ENCODE data around the gene ARHGEF16.
A peak's percentile ranks its signal among the peaks of the same experiment; 100 is the strongest.

Gene ARHGEF16

DNA sequence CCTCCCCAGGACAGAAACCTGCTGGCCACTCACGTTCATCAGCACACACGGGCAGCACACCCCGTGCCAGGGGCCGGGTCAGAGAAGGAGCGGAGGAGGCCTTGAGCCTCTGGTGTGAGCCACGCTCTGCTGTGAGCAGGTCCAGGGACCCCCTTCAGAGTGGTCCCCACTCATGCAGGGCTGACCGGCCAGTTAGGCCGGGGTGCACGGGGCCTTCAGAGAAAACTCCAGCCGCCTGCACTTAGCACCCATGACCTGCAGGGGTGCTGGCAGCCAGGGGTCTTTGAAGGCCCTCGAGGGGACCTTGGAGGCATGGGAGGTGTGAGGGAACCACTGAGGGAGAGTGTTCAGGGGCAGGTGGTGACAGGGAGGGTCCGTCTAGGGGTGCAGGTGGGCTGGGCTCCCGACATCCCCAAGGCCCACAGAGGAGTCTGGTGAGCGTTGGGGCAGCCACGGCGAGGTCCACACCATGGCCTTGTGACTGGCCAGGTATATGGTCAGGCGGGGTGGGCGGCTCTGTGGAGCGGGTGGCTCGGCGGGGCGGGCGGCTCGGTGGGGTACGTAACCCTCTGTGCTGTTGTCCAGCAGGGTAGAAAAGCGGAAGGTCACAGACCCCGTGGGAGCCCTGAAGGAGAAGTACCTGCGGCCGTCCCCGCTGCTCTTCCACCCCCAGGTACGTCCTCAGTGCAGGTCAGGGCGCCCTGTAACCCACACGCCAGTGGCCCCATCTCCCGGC, 40.3 kb upstream of the ARHGEF16 start:
- DNase-seq = no peak
- Mint-ChIP-seq H3K4me3 (no peak overlapping the region), H3K27ac (no peak overlapping the region), H3K9me3 (peaks cover 6% of the 10 kb centered on the region), H3K27me3 (ENCODE audit: low read depth, poor library complexity) (peaks cover 14% of the 10 kb centered on the region), H3K4me1 (peaks cover 14% of the 10 kb centered on the region), H3K36me3 (ENCODE audit: low read depth) (no peaks in the 10 kb centered on the region)
- TF ChIP-seq CTCF (IDR thresholded peaks at IDR 0.05) = peak; percentile 16

DNA sequence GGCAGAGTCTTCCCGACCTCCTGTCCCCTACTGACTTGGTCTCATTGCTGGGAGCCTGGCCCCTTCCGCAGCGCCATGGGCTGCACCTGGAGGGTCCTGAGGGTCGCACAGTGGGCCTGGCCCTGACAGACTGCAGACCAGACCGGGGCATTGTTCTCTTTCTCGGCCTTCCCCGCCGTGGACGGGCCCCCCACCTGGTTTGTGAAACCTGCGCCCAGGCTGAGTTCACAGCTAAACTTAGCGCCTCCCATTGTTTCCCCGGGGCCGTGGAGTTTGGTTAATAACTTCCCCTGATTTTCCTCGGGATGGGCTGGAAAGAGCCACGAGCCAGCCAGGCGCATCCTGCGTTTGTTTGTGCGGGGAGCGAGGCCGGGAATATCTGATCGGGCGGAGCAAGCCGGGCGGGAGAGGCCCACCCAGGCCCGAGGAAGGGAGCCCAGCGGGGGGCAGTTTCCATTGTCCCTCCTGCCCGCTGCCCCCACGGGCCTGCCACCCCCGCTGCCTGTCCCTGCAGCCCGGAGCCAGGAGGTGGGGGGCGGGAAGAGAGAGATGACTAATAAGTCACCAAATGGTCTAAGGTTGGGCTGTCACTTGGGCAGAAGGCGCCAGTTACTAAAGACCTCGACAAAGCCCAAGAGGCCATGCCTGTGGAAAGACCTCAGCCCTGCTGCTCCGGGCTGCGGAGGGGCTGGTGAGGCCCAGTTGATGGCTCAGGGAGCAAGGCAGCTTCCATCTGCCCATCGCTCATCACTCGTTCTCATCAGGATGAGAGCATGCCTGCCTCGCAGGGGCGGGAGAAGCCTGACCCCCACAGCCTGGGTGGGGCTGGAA, 39.0 kb upstream of the ARHGEF16 start:
- Mint-ChIP-seq H3K27ac (no peak overlapping the region), H3K4me3 (no peak overlapping the region), H3K27me3 (ENCODE audit: low read depth, poor library complexity) (peaks cover 19% of the 10 kb centered on the region), H3K36me3 (ENCODE audit: low read depth) (no peaks in the 10 kb centered on the region), H3K4me1 (peaks cover 25% of the 10 kb centered on the region), H3K9me3 (peaks cover 16% of the 10 kb centered on the region)
- no peak for DNase-seq
- TF ChIP-seq CTCF (IDR thresholded peaks at IDR 0.05) = no peak

DNA sequence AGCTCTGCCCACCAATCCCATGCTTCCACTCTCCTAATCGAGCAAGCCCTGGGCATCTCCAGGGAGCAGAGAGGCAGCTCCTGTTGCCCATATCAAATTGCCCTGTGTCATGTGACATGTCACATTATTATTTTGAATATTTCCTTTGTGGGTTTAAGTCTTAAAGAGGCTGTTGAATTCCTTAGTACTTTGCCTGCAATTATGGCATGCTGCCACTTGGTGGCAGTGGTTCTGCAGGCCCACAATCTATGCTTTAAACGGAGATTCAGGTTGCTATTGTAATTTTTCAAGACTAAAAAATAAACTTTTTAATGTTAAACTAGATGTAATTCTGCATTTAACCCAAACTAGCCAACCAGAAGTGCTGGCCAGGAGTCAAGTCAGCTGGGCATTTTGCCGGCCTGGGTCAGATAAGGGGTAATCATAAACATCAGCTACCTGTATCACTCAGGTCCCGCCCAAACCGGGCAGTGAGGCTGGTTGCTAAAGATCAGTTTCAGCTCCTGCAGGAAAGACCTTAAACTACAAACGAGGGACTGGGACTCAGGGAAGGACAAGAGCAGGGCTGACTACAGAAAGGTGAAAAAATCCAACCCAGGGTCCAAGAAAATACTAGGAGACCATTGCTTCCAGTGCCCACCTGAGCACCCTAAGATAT, 37.3 kb upstream of the ARHGEF16 start:
- DNase-seq = no peak
- peaks cover 22% of the 10 kb centered on the region for H3K27me3 Mint-ChIP-seq (ENCODE audit: low read depth, poor library complexity)
- no peak overlapping the region for H3K4me3 Mint-ChIP-seq
- H3K9me3 Mint-ChIP-seq = peaks cover 20% of the 10 kb centered on the region
- no peak overlapping the region for H3K27ac Mint-ChIP-seq
- TF ChIP-seq CTCF (IDR thresholded peaks at IDR 0.05) = peak; percentile 42
- H3K36me3 Mint-ChIP-seq (ENCODE audit: low read depth) = no peaks in the 10 kb centered on the region
- peaks cover 42% of the 10 kb centered on the region for H3K4me1 Mint-ChIP-seq

DNA sequence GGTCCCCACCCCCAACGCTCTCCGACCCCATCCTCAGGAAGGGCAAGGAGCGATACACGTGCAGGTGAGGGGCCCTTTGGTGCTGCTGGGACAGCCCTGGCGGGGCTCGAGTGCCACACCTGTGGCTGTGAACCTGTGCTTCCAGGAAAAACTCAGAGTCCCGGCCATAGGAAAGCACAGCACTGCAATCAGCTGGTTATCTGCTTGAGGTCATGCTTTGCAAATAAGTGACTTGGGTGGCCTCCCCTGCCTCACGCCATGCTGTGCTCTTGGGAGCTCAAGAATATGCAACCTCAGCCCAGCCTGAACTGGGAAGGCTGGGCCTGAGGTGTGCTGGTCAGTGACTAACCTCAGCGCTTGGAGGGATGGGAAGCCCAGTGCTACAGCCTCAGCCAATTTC, 36.5 kb upstream of the ARHGEF16 start:
- DNase-seq = no peak
- Mint-ChIP-seq H3K4me3 (no peak overlapping the region), H3K9me3 (peaks cover 20% of the 10 kb centered on the region), H3K27ac (no peak overlapping the region), H3K27me3 (ENCODE audit: low read depth, poor library complexity) (peaks cover 27% of the 10 kb centered on the region), H3K36me3 (ENCODE audit: low read depth) (no peaks in the 10 kb centered on the region), H3K4me1 (peaks cover 47% of the 10 kb centered on the region)
- no peak for TF ChIP-seq CTCF (IDR thresholded peaks at IDR 0.05)

GRCh38 chr1:3418600-3418999, 35.9 kb upstream of the ARHGEF16 start:
- no peaks in the 10 kb centered on the region for H3K36me3 Mint-ChIP-seq (ENCODE audit: low read depth)
- peaks cover 49% of the 10 kb centered on the region for H3K4me1 Mint-ChIP-seq
- H3K27me3 Mint-ChIP-seq (ENCODE audit: low read depth, poor library complexity) = peaks cover 28% of the 10 kb centered on the region
- H3K9me3 Mint-ChIP-seq = peaks cover 20% of the 10 kb centered on the region
- DNase-seq = no peak
- H3K27ac Mint-ChIP-seq = no peak overlapping the region
- H3K4me3 Mint-ChIP-seq = no peak overlapping the region
- TF ChIP-seq CTCF (IDR thresholded peaks at IDR 0.05) = no peak

All from nephron progenitor cell (in vitro differentiated cells).